Stomach (tissue), 9 donors: ENCODE measurements around the gene JUNB. TPM values are rescaled to one million over a fixed set of nuclear protein-coding genes. Genes with fewer than 3 reads are reported as not detected.
"Not testable (repeated sequence)": the region's sequence is repeated elsewhere in the genome, so short reads cannot be mapped to it uniquely, and the experiment has no call there.

ENCODE experiments used
- DNase-seq, 2 donors: peaks; one replicate each; pipeline versions ENCODE4 v3.0.0 to v3.0.0-alpha.2; 2013 to 2019
- H3K27ac ChIP-seq, 5 donors: fragments of 200-600 bp in 4 of 5; sonication (generic) in 4 of 5; one replicate each; pipeline ENCODE4 v1.5.1; 2013 to 2019; ENCODE audit warnings: mild to moderate bottlenecking in 1 of 5, moderate library complexity in 1 of 5
- H3K27me3 ChIP-seq, 3 donors: fragments of 200-600 bp; sonication (generic); one replicate each; pipeline ENCODE4 v1.5.1; 2017 to 2019; ENCODE audit warnings: mixed run types in 1 of 3
- H3K36me3 ChIP-seq, 4 donors: fragments of 200-600 bp; sonication (generic); 1 replicate in 3 of 4; 2 replicates in 1 of 4; pipeline ENCODE4 v1.5.1; 2016 to 2019
- H3K4me1 ChIP-seq, 4 donors: fragments of 200-600 bp; sonication (generic); one replicate each; pipeline ENCODE4 v1.5.1; 2016 to 2019
- H3K4me3 ChIP-seq, 4 donors: fragments of 200-600 bp; sonication (generic) in 3 of 4; one replicate each; pipeline ENCODE4 v1.5.1; 2016 to 2019; ENCODE audit warnings: mild to moderate bottlenecking in 1 of 4
- H3K9me3 ChIP-seq, 4 donors: fragments of 200-600 bp; sonication (generic); one replicate each; pipeline ENCODE4 v1.5.1; 2016 to 2019
- EP300 ChIP-seq: sonication (generic); formaldehyde crosslinking; IDR thresholded peaks from one replicate; pipeline ENCODE4 v1.6.1; 2017; ENCODE audit warnings: antibody characterized with exemption
- POLR2A ChIP-seq, 4 donors: fragments of 450-650 bp; IDR thresholded peaks; one replicate each; pipeline ENCODE4 v1.6.1; 2016; ENCODE audit warnings: antibody characterized with exemption in 4 of 4, control low read depth in 2 of 4, mild to moderate bottlenecking in 1 of 4, moderate library complexity in 1 of 4
- POLR2AphosphoS5 ChIP-seq, 3 donors: sonication (generic); formaldehyde crosslinking; IDR thresholded peaks; one replicate each; pipeline ENCODE4 v1.6.1; 2016; ENCODE audit warnings: antibody characterized with exemption in 3 of 3
- WGBS, 5 donors: extraction: QIAGEN DNeasy Blood & Tissue Kit in 3 of 5; methylation state at CpG; one replicate each; pipeline versions ENCODE4 v1.1.5 to v1.1.7; 2013 to 2018; 5-methylcytosine and 5-hydroxymethylcytosine counted together
- intact Hi-C: fragments of 100-400 bp; cut with DNase I; formaldehyde crosslinking; loops from one replicate; pipeline ENCODE4 v1.15.1; 2023; ENCODE audit warnings: low total_unique reads
- polyA plus RNA-seq, 3 donors: library from polyadenylated mRNA; stranded (reverse); fragments of 200-250 nt; gene quantifications; one replicate each; pipeline ENCODE4 v1.2.3, GENCODE V29; 2013
- total RNA-seq, 5 donors: library from RNA; depleted of rRNA; stranded (reverse); fragments of >200 nt; gene quantifications; one replicate each; pipeline versions ENCODE4 v1.1.0 to v1.2.3, GENCODE V29; 2014 to 2016
- TF ChIP-seq, protein P1 (sequence below), 7 experiments: fragments of 450-650 bp in 4 of 7; fragments of 200-600 bp in 3 of 7; sonication (generic) in 3 of 7; IDR thresholded peaks; one replicate each; pipeline ENCODE4 v1.5.1; 2016 to 2019; ENCODE audit warnings: antibody characterized with exemption in 7 of 7, control low read depth in 2 of 7, mild to moderate bottlenecking in 1 of 7
- donor health status: healthy with polysubstance abuse.
- donor health status: Bipolar disorder and iron deficiency.
- donor health status: healthy.

The JUNB gene
- total and polyA plus RNA-seq, 8 donors: 128 to 625 (median 205) TPM

DNA sequence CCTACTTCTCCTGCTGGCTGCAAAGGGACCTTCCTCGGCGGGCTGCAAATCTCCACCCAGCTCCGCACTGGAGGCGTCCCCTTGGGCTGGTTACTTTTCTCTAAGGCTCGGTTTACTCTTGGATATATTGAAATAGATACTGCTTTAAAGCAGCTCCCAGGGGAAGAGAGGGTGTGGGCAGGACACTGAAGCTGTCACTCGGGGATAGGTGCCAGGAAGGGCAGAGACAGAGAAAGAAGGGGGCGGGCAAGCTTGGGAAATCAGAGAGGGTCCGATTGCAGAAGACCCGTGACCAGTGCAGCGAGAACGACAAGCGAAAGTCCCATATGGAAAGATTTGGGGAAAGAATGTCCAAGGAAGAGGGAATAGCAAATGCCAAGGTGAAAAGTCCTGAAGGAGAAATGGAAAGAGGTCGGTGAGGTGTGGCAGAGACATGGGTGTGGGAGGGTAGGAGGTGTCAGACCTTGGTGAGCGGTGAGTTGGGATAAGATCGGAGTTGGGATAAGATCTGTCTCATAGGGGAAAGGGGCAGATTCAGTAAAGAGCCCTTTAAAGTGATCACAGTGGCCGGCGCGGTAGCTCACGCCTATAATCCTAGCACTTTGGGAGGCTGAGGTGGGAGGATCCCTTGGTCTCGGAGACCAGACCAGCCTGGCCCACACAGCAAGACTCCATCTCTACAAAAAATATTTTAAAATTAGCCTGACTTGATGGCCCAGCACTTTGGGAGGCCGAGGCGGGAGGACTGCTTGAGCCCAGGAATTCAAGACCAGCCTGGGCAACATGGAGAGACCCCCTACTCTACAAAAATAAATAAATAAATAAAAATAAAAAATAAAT, 11.2 kb downstream of the JUNB start:
- DNase-seq: no peak
- TF ChIP-seq, protein P1, sequence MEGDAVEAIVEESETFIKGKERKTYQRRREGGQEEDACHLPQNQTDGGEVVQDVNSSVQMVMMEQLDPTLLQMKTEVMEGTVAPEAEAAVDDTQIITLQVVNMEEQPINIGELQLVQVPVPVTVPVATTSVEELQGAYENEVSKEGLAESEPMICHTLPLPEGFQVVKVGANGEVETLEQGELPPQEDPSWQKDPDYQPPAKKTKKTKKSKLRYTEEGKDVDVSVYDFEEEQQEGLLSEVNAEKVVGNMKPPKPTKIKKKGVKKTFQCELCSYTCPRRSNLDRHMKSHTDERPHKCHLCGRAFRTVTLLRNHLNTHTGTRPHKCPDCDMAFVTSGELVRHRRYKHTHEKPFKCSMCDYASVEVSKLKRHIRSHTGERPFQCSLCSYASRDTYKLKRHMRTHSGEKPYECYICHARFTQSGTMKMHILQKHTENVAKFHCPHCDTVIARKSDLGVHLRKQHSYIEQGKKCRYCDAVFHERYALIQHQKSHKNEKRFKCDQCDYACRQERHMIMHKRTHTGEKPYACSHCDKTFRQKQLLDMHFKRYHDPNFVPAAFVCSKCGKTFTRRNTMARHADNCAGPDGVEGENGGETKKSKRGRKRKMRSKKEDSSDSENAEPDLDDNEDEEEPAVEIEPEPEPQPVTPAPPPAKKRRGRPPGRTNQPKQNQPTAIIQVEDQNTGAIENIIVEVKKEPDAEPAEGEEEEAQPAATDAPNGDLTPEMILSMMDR (IDR thresholded peaks at IDR 0.05): no peak
- TF ChIP-seq POLR2A (IDR thresholded peaks at IDR 0.05) (no peak), POLR2AphosphoS5 (IDR thresholded peaks at IDR 0.05) (no peak), EP300 (no peak)
- Histone ChIP-seq H3K4me1 (peaks cover 21 to 53% (median 42%) of the 10 kb centered on the region in 4 donors), H3K4me3 (peak overlapping the region; percentile 80 to 86 (median 80)), H3K9me3 (no peaks in the 10 kb centered on the region), H3K27ac (peak overlapping the region in 4 of 5 donors; percentile 81 to 86 (median 84)), H3K27me3 (peaks cover 0 to 6% (median 0%) of the 10 kb centered on the region in 3 donors), H3K36me3 (peaks cover 12 to 31% (median 27%) of the 10 kb centered on the region in 4 donors)
- intact Hi-C loops: loop anchor here (5.0 kb wide), 1 partner anchor 35 kb away; no protein-coding TSS in a partner anchor
- 37 to 38% (median 37%) methylated on average over 21 to 22 of the region's 22 CpGs for WGBS, 5 donors

DNA sequence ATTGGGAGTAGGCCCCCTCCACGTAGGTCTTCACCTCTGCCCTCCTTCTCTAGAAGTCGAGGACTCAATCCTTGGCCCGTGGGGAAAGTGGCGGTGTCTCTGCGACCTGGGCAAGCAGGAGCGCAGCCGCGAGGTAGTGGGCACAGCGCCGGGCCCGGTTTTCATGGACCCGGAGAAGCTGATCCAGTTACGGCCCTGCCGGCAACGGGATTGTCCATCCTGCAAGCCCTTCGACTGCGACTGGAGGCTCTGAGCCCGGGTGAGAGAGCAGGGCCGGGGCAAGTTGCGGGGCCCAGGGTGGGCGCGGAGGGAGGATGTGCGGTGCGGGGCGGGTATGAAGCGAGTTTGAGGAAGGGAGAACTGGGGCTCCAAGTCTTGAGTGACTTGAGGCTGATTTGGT, 12.8 kb downstream of the JUNB start:
- peaks cover 21 to 55% (median 43%) of the 10 kb centered on the region in 4 donors for H3K4me1 ChIP-seq
- intact Hi-C loops: loop anchor here (5.0 kb wide), 1 partner anchor 37 kb away; no protein-coding TSS in a partner anchor

DNA sequence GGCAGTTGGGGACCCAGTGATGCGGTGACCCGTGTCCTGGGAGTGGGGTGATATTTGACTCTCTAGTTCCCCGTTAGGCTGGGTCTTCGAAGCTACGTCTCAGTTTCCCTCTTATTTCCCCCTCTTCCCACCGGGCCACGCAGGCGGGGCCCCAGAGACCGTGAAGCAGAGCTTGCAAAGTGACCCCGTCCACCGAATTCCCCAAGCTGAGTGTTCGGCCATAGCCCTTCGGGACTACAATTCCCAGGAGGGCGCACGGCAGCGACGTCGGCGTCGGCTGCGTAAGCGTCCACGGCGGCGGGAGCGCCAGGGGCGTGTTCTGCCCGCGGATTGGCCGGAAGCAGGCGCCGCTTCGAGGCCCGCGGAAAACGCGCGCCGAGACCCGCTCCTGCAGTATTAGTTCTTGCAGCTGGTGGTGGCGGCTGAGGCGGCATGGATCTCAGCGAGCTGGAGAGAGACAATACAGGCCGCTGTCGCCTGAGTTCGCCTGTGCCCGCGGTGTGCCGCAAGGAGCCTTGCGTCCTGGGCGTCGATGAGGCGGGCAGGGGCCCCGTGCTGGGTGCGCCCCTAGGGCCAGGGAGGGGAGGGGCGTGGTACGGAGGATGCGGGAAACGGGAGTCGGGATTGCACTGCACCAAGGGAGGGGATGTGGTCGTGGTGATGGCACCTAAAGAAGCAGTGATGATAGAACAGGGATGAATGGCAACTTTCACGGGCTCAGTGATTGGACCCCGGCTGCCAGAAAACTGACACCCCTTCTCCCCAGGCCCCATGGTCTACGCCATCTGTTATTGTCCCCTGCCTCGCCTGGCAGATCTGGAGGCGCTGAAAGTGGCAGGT, 15.2 kb downstream of the JUNB start, which contains the start of gene RNASEH2A:
Gene RNASEH2A, plus strand, starts transcription at position 343 of the 840 bp plus-strand sequence. Its CDS starts 90 bp downstream, at position 433.
- TF ChIP-seq EP300 (no peak), POLR2A (IDR thresholded peaks at IDR 0.05) (no peak), POLR2AphosphoS5 (IDR thresholded peaks at IDR 0.05) (peak; percentile 30 to 90 (median 70))
- TF ChIP-seq, protein P1 (IDR thresholded peaks at IDR 0.05): peak in 1 of 7 experiments; percentile 15
- Histone ChIP-seq H3K27ac (peak within 1 kb of the TSS; percentile 33 to 84 (median 70)), H3K4me3 (peak within 1 kb of the TSS; percentile 62 to 76 (median 72)), H3K27me3 (peaks cover 0 to 6% (median 0%) of the 10 kb centered on the region in 3 donors), H3K9me3 (no peaks in the 10 kb centered on the region), H3K36me3 (peaks cover 0 to 16% (median 7%) of the 10 kb centered on the region in 4 donors), H3K4me1 (peaks cover 10 to 32% (median 28%) of the 10 kb centered on the region in 4 donors)
- intact Hi-C loops: no loop called here
- peak; percentile 93 to 97 for DNase-seq
- 4 to 10% (median 4%) methylated on average over 27 to 66 of the region's 66 CpGs for WGBS, 5 donors

More for the DNA sequence above, 12.8 kb downstream of the JUNB start:
- Histone ChIP-seq H3K36me3 (peaks cover 7 to 16% (median 13%) of the 10 kb centered on the region in 4 donors), H3K27me3 (peaks cover 0 to 6% (median 0%) of the 10 kb centered on the region in 3 donors), H3K4me3 (no peak overlapping the region), H3K27ac (no peak overlapping the region), H3K9me3 (no peaks in the 10 kb centered on the region)
- no peak for DNase-seq
- 89 to 94% (median 93%) methylated on average over 25 to 26 of the region's 26 CpGs for WGBS, 5 donors
- no peak for TF ChIP-seq POLR2A (IDR thresholded peaks at IDR 0.05)
- TF ChIP-seq POLR2AphosphoS5 (IDR thresholded peaks at IDR 0.05): no peak
- TF ChIP-seq EP300: no peak
- TF ChIP-seq, protein P1 (IDR thresholded peaks at IDR 0.05): no peak

DNA sequence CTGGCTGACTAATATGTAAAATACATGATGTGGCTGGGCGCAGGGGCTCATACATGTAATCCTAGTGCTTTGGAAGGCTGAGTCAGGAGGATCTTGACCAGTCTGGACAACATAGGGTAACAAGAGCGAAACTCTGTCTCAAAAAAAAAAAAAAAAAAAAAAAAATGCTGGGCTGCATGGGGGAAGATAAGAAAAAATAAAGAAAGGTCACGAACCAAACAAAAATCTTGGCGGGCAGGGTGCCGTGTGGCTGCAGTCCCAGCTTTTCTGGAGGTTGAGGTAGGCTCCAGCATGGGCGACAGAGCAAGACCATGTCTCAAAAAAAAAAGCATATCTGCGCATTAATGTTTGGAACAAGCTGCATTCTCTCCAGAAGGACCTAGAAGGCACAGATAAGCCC, 23.8 kb downstream of the JUNB start:
- Histone ChIP-seq H3K4me3 (no peak overlapping the region), H3K27me3 (no peaks in the 10 kb centered on the region), H3K9me3 (no peaks in the 10 kb centered on the region), H3K27ac (no peak overlapping the region), H3K4me1 (no peaks in the 10 kb centered on the region), H3K36me3 (peaks cover 0 to 36% (median 28%) of the 10 kb centered on the region in 4 donors)
- 39 to 78% (median 51%) methylated on average over 7 of the region's 7 CpGs for WGBS, 5 donors
- TF ChIP-seq, protein P1 (IDR thresholded peaks at IDR 0.05): no peak
- TF ChIP-seq EP300 (no peak), POLR2A (IDR thresholded peaks at IDR 0.05) (no peak), POLR2AphosphoS5 (IDR thresholded peaks at IDR 0.05) (no peak)
- no peak for DNase-seq
- intact Hi-C loops: no loop called here

DNA sequence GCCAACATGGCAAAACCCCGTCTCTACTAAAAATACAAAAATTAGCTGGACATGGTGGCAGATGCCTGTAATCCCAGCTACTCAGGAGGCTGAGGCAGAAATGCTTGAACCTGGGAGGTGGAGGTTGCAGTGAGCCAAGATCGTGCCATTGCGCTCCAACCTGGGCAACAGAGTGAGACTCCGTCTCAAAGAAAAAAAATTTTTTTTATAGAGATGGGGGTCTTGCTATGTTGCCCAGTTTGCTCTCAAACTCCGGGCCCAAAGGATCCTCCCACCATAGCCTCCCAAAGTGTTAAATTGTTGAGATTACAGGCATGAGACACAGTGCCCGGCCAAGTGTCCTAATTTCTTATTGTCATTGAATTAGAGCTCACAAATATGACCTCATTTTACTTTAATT, 25.9 kb downstream of the JUNB start:
- WGBS, 5 donors: 94 to 95% (median 94%) methylated on average over 6 of the region's 6 CpGs
- H3K4me3 ChIP-seq, H3K4me1 ChIP-seq, DNase-seq, H3K9me3 ChIP-seq, intact Hi-C loops, H3K27me3 ChIP-seq, H3K27ac ChIP-seq: not testable (repeated sequence)
- H3K36me3 ChIP-seq: peaks cover 0 to 26% (median 21%) of the 10 kb centered on the region in 4 donors

DNA sequence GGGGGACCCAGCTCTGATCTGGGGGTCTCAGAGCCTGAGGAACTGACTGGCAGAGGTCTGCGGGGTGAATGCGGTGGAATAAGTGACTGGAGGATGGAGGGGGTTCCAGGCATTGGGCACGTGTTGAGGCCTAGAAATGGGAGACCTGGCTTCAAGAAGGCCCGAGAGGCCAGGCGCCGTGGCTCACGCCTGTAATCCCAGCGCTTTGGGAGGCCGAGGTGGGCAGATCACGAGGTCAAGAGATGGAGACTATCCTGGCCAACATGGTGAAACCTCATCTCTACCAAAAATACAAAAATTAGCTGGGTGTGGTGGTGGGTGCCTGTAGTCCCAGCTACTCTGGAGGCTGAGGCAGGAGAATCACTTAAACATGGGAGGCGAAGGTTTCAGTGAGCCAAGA, 26.5 kb downstream of the JUNB start:
- DNase-seq, H3K9me3 ChIP-seq, H3K4me3 ChIP-seq, H3K27ac ChIP-seq, intact Hi-C loops, H3K4me1 ChIP-seq, H3K27me3 ChIP-seq: not testable (repeated sequence)
- WGBS, 5 donors: 93 to 94% (median 93%) methylated on average over 11 of the region's 11 CpGs
- H3K36me3 ChIP-seq: peaks cover 0 to 20% (median 17%) of the 10 kb centered on the region in 4 donors
